Spleen (tissue), 7 donors: ENCODE data around the gene PIGQ.

Source experiments
- CTCF ChIP-seq, 11 experiments: fragments of 200-600 bp in 7 of 11; fragments of 450-650 bp in 4 of 11; sonication (generic) in 4 of 11; IDR thresholded peaks in 8 of 11; conservative IDR thresholded peaks in 3 of 11; 1 replicate in 7 of 11; 2 replicates in 4 of 11; pipeline versions ENCODE4 v1.4.0 to v1.8.0; 2016 to 2021; ENCODE audit warnings: antibody characterized with exemption in 11 of 11, inconsistent platforms in 4 of 11, mild to moderate bottlenecking in 1 of 11
- POLR2A ChIP-seq, 3 donors: fragments of 450-650 bp; IDR thresholded peaks; one replicate each; pipeline ENCODE4 v1.5.1; 2017; ENCODE audit warnings: antibody characterized with exemption in 3 of 3, mild to moderate bottlenecking in 1 of 3
- donor health status: DM: no; HTN: no; CAD: no; lungs with moderate emphysema.
- donor health status: DM: no; HTN: no; CAD: no.
- donor health status: DM: no; HTN: no; CAD: no.

GRCh38 chr16:529012-529575, 40.7 kb upstream of the PIGQ start:
- TF ChIP-seq CTCF (IDR thresholded peaks at IDR 0.05 in 8 of 11, conservative IDR thresholded peaks at IDR 0.05 in 3 of 11) (no peak), POLR2A (IDR thresholded peaks at IDR 0.05) (no peak)
